Nucleus accumbens (tissue), 56 donors: ENCODE results near the gene AGO1.

Experiments
- DNase-seq, 56 donors: peaks; one replicate each; lab custom pipeline; 2025; lab: John Stamatoyannopoulos, UW

Gene AGO1

GRCh38 chr1:35902671-35903070, 19.7 kb downstream of the AGO1 start:
- DNase-seq: no peak

GRCh38 chr1:35914717-35915116, 31.7 kb downstream of the AGO1 start:
- DNase-seq: no peak

GRCh38 chr1:35915693-35916092, 32.7 kb downstream of the AGO1 start:
- DNase-seq: no peak

- DNase-seq: no peak
Observed at GRCh38 chr1:35923791-35924221, 40.8 kb downstream of the AGO1 start.

- DNase-seq: no peak
Observed at GRCh38 chr1:35924838-35925237, 41.8 kb downstream of the AGO1 start.

- peak in 1 of 56 donors; percentile 6 for DNase-seq
Observed at GRCh38 chr1:35925741-35926140, 42.7 kb downstream of the AGO1 start.

- DNase-seq: no peak
Observed at GRCh38 chr1:35927472-35927871, 44.5 kb downstream of the AGO1 start.

- peak in 45 of 56 donors; percentile 8 to 79 (median 39) for DNase-seq
Observed at GRCh38 chr1:35929730-35930592, 47.0 kb downstream of the AGO1 start.

GRCh38 chr1:35930593-35931445, 47.8 kb downstream of the AGO1 start, which contains the start of gene AGO3:
AGO3 (plus strand) TSS chr1:35931105; CDS start chr1:35931427, 322 bp downstream.
- DNase-seq: peak in 55 of 56 donors; percentile 24 to 86 (median 76)

GRCh38 chr1:35931446-35932157, 48.6 kb downstream of the AGO1 start:
- DNase-seq: peak in 14 of 56 donors; percentile 8 to 51 (median 38)

GRCh38 chr1:35932158-35932636, 49.2 kb downstream of the AGO1 start:
- DNase-seq: no peak

- no peak for DNase-seq
Observed at GRCh38 chr1:35932941-35933340, 49.9 kb downstream of the AGO1 start.

- no peak for DNase-seq
Observed at GRCh38 chr1:35935442-35936388, 52.7 kb downstream of the AGO1 start.

- DNase-seq: no peak
Observed at GRCh38 chr1:35936838-35937237, 53.8 kb downstream of the AGO1 start.

GRCh38 chr1:35939484-35939883, 56.5 kb downstream of the AGO1 start:
- DNase-seq: no peak

- DNase-seq: no peak
Observed at GRCh38 chr1:35945327-35945726, 62.3 kb downstream of the AGO1 start.

- DNase-seq: no peak
Observed at GRCh38 chr1:35947547-35947946, 64.5 kb downstream of the AGO1 start.

- DNase-seq: no peak
Observed at GRCh38 chr1:35958558-35958957, 75.5 kb downstream of the AGO1 start.

- no peak for DNase-seq
Observed at GRCh38 chr1:35959304-35959703, 76.3 kb downstream of the AGO1 start.
